Kidney epithelial cell (primary cell): ENCODE data around the gene GALM. TPM values are rescaled to one million over a fixed set of nuclear protein-coding genes. Genes with fewer than 3 reads are reported as not detected.
A peak's percentile ranks its signal among the peaks of the same experiment; 100 is the strongest.

Experiments used
- DNase-seq: peaks from one replicate; pipeline ENCODE4 v3.0.0-alpha.2; 2010; ENCODE audit warnings: low read depth
- H3K27me3 ChIP-seq: 2 replicates; pipeline ENCODE4 v1.6.0; 2011; ENCODE audit warnings: low read length; ENCODE audit not compliant: control insufficient read depth, insufficient read depth
- H3K36me3 ChIP-seq: 2 replicates; pipeline ENCODE4 v1.5.1; 2011; ENCODE audit warnings: low read length; ENCODE audit not compliant: control insufficient read depth, insufficient read depth
- H3K4me3 ChIP-seq: 2 replicates; pipeline ENCODE4 v1.5.1; 2011; ENCODE audit warnings: low read depth, mild to moderate bottlenecking, control low read depth, low read length
- CTCF ChIP-seq: IDR thresholded peaks from 2 replicates; pipeline ENCODE4 v1.5.1; 2011; ENCODE audit warnings: mild to moderate bottlenecking, moderate library complexity, low read length, control low read depth, inconsistent platforms; ENCODE audit not compliant: insufficient read depth, poor library complexity, severe bottlenecking
- total RNA-seq: library from RNA; depleted of rRNA; stranded (reverse); fragments of >200 nt; gene quantifications from 2 replicates; pipeline ENCODE4 v1.2.3, GENCODE V29; 2015

GALM gene
- total RNA-seq, 1 donor from 2014 or later: 10.1 TPM

GRCh38 chr2:38658613-38659012, 7.3 kb upstream of the GALM start:
- Histone ChIP-seq H3K36me3 (no peaks in the 10 kb centered on the region), H3K27me3 (no peaks in the 10 kb centered on the region), H3K4me3 (no peak overlapping the region)
- no peak for DNase-seq
- TF ChIP-seq CTCF: no peak

GRCh38 chr2:38659115-38659514, 6.8 kb upstream of the GALM start:
- Histone ChIP-seq H3K4me3 (no peak overlapping the region), H3K27me3 (no peaks in the 10 kb centered on the region), H3K36me3 (no peaks in the 10 kb centered on the region)
- TF ChIP-seq CTCF: no peak
- no peak for DNase-seq

GRCh38 chr2:38660282-38660681, 5.6 kb upstream of the GALM start:
- DNase-seq: no peak
- TF ChIP-seq CTCF: no peak
- Histone ChIP-seq H3K27me3 (no peaks in the 10 kb centered on the region), H3K4me3 (no peak overlapping the region), H3K36me3 (no peaks in the 10 kb centered on the region)

GRCh38 chr2:38661306-38661705, 4.6 kb upstream of the GALM start:
- no peak for TF ChIP-seq CTCF
- H3K27me3 ChIP-seq: no peaks in the 10 kb centered on the region
- no peak for DNase-seq
- H3K4me3 ChIP-seq: no peak overlapping the region
- H3K36me3 ChIP-seq: no peaks in the 10 kb centered on the region

- H3K36me3 ChIP-seq: no peaks in the 10 kb centered on the region
- DNase-seq: no peak
- no peaks in the 10 kb centered on the region for H3K27me3 ChIP-seq
- peak overlapping the region; percentile 45 for H3K4me3 ChIP-seq
- TF ChIP-seq CTCF: no peak
Measured at GRCh38 chr2:38666556-38666910, 619 bp downstream of the GALM start.

- TF ChIP-seq CTCF: no peak
- Histone ChIP-seq H3K4me3 (no peak overlapping the region), H3K27me3 (no peaks in the 10 kb centered on the region), H3K36me3 (no peaks in the 10 kb centered on the region)
- no peak for DNase-seq
Measured at GRCh38 chr2:38668092-38668491, 2.2 kb downstream of the GALM start.
